HUES64 (cell line): ENCODE results near the gene TBXAS1. TPM values are rescaled to one million over a fixed set of nuclear protein-coding genes. Genes with fewer than 3 reads are reported as not detected.

Source experiments
- H3K27ac ChIP-seq: 2 replicates; pipeline ENCODE4 v1.7.0; 2013; ENCODE audit warnings: low read depth, low read length, inconsistent platforms
- H3K27me3 ChIP-seq: 2 replicates; pipeline ENCODE4 v1.6.1; 2013; ENCODE audit warnings: mild to moderate bottlenecking, low read length; ENCODE audit not compliant: insufficient read depth
- H3K36me3 ChIP-seq: 2 replicates; pipeline ENCODE4 v1.6.1; 2013; ENCODE audit warnings: mild to moderate bottlenecking, low read length; ENCODE audit not compliant: insufficient read depth
- H3K4me1 ChIP-seq: 2 replicates; pipeline ENCODE4 v1.6.1; 2013; ENCODE audit warnings: mild to moderate bottlenecking, low read length, moderate library complexity; ENCODE audit not compliant: insufficient read depth
- H3K4me3 ChIP-seq: 2 replicates; pipeline ENCODE4 v1.5.1; 2013; ENCODE audit warnings: mild to moderate bottlenecking, low read length, moderate library complexity
- H3K9ac ChIP-seq: 2 replicates; pipeline ENCODE4 v1.6.1; 2013; ENCODE audit warnings: mild to moderate bottlenecking, low read depth, low read length
- H3K9me3 ChIP-seq: 2 replicates; pipeline ENCODE4 v1.6.1; 2013; ENCODE audit warnings: low read depth, low read length; ENCODE audit not compliant: insufficient read depth
- WGBS: fragments of 150-250, 120-280 bp; methylation state at CpG from one replicate; pipeline ENCODE4 v1.1.7; 2013; ENCODE audit warnings: missing lambda C conversion rate; 5-methylcytosine and 5-hydroxymethylcytosine counted together
- polyA plus RNA-seq, 2 experiments: library from polyadenylated mRNA; stranded (reverse); fragments of 50-300 nt; gene quantifications; one replicate each; pipeline ENCODE4 v1.2.3, GENCODE V29; 2013

The TBXAS1 gene
- 0.55 TPM for polyA plus RNA-seq (2013, experiment 1 of 2)
- 1.1 TPM for polyA plus RNA-seq (2013, experiment 2 of 2)

DNA sequence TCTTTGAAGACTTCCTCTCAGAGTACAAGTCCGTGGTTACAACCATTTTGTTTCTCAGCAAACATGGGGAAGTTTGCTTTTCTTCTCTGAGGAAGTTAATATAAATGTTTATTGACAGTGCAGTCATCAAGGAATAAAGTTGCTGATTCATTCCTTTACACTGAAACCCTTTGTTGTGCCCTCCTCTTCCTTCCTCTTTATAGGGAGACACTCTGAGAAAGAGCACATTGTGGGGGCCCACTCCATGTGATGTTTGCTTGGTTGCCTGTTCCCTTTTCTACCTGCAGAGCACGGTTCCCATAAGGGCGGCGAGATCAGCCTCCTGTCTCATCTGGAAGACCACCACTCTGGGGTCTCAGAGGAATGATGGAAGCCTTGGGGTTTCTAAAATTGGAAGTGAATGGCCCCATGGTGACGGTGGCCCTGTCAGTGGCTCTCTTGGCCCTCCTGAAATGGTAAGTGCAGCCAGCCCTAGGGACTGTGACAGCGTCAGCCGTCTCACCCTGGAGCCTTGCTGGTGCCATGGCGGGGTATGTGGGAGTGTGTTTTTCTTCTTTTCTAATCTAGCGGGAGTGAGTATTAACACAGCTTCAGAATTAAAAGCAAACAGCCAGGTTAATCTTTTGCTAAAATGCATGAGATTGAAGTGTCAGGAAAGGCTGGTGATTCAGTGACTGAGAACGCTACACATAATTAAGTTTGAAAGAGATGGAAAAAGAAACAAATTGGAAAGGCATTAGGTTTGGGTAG, at the start of gene TBXAS1:
TSS of gene TBXAS1 (plus strand) at position 240 of the 750 bp plus-strand sequence. CDS start at position 367, 127 bp downstream.
- WGBS = 93% methylated on average over 10 of the region's 10 CpGs
- Histone ChIP-seq H3K4me3 (no peak within 1 kb of the TSS), H3K9me3 (no peaks in the 10 kb centered on the region), H3K27ac (no peak within 1 kb of the TSS; the same call in 1 of the 2 replicates), H3K9ac (0 out of 2 replicates have a peak within 1 kb of the TSS, but pooled peaks have one; percentile 35), H3K4me1 (peaks cover 6% of the 10 kb centered on the region), H3K27me3 (no peaks in the 10 kb centered on the region), H3K36me3 (no peaks in the 10 kb centered on the region)

DNA sequence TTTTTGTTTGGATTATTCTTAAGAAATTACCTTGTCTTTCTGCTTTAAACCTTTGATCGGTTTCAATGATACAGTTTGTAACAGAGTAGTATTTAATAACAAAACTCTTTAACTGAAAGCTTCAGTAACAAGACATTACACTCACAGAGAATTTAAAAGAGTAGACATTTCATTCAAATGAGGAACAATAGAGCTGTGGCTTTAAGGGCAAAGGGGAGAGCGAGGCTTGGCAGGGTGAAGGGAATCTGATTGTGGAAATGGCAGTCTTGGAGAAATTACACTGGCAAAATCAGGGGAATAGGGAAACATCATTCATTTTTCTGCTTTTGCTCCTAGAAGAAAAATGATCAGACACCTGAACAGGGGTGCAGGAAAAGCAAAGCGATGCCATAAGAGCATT, 46.1 kb upstream of the TBXAS1 start:
- WGBS = 83% methylated on average over 2 of the region's 3 CpGs
- Histone ChIP-seq H3K9ac (no peak overlapping the region), H3K27ac (no peak overlapping the region), H3K9me3 (no peaks in the 10 kb centered on the region), H3K36me3 (no peaks in the 10 kb centered on the region), H3K4me3 (no peak overlapping the region), H3K4me1 (peaks cover 10% of the 10 kb centered on the region), H3K27me3 (peaks cover 34% of the 10 kb centered on the region)

DNA sequence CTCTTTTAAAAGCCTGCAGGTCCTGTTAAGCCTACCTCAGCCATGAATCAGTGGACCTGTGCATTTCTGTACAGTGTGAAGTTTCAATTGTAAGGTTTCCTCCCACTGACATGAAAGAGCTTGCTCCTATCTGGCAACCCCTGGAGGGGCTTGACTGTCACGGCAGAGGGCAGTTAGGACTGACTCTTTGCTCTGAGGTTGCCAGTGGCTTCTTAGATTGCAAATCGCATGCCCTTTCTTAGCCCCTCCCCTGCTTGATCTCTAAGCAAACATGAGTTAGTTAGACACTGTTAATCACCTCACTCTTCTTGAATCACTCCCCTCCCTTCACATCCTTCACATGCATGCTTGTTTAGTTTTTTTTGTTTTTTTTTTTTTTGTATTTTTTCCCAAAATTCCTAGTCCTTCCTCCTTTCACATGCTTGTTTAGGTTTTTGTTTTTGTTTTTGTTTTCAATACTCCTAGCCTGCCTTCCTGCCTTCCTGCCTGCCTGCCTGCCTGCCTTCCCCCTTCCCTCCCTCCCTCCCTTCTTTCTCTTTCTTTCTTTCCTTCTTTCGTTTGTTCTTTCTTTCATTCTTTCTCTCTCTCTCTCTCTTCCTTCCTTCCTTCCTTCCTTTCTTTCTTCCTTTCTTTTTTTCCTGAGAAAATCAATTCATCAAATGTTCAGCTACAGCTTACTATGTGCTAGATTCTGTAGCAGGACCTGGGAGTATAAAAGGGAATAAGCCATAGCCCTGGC, 45.2 kb upstream of the TBXAS1 start:
- H3K36me3 ChIP-seq = no peaks in the 10 kb centered on the region
- H3K9ac ChIP-seq = no peak overlapping the region
- no peak overlapping the region for H3K27ac ChIP-seq
- peaks cover 27% of the 10 kb centered on the region for H3K27me3 ChIP-seq
- H3K4me1 ChIP-seq = peaks cover 10% of the 10 kb centered on the region
- 27% methylated on average over 3 of the region's 3 CpGs for whole genome bisulfite sequencing
- H3K9me3 ChIP-seq = no peaks in the 10 kb centered on the region
- no peak overlapping the region for H3K4me3 ChIP-seq

DNA sequence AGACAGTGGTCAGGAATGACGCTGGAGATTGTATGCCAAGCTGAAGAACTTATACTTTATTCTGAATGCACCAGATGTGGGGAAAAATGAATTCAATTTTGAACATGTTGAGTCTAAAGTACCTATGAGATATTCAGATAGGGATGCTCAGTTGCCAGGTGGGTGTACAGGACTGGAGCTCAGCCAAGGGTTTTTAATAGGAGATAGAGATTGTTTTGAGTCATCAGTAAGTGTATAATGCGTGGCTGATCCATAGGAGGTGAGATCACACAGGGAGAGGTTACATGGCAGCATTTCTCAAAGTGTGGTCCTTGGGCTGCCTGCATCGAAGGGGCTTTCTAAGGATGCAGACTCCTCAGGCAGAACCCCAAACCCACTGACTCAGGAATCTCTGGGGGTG, 44.4 kb upstream of the TBXAS1 start:
- H3K27me3 ChIP-seq = peaks cover 18% of the 10 kb centered on the region
- H3K9me3 ChIP-seq = no peaks in the 10 kb centered on the region

DNA sequence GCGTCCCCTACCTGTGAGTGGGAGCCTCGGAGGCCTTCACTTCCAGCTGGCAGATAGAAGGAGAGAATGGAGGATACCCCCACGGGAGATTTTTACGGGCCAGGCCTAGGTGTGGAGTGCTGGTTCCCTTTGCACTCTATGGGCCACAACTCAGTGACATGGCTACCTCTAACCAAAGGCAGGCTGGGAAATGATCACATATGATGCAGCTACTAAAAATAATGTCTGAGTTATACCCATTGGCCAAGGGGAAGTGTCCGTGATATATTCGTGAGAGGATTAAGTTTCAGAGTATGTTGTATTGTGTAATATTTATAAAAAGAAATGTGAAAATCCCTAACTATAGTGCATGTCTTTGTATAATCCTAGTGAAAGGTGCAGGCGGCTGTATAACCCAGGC, 37.7 kb upstream of the TBXAS1 start:
- WGBS = 94% methylated on average over 7 of the region's 7 CpGs
- H3K9ac ChIP-seq = no peak overlapping the region
- H3K4me3 ChIP-seq = no peak overlapping the region
- H3K4me1 ChIP-seq = no peaks in the 10 kb centered on the region
- H3K27ac ChIP-seq = no peak overlapping the region
- no peaks in the 10 kb centered on the region for H3K27me3 ChIP-seq
- H3K9me3 ChIP-seq = no peaks in the 10 kb centered on the region
- H3K36me3 ChIP-seq = no peaks in the 10 kb centered on the region

More for the DNA sequence above, 44.4 kb upstream of the TBXAS1 start:
- WGBS = 88% methylated on average over 3 of the region's 3 CpGs
- H3K9ac ChIP-seq = no peak overlapping the region
- H3K4me3 ChIP-seq = no peak overlapping the region
- peaks cover 10% of the 10 kb centered on the region for H3K4me1 ChIP-seq
- no peaks in the 10 kb centered on the region for H3K36me3 ChIP-seq
- H3K27ac ChIP-seq = no peak overlapping the region

DNA sequence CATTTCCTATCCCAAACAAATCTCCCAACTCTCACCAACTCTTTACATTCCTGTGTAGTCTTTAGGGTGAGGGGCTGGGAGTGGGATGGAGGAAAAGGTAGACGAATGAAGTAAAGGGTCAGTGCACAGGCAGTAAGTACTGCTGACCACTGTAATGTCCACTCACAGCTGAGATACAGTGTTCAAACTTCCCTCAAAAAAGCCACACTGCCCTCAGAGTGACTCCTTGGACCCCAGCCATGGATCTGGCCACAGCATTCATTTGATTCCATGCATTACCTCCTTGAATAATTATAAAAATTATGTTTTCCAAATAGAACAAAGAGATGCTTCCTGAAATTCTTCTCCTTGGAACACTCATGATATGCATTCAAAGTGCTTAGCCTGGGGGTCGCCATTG, 31.5 kb upstream of the TBXAS1 start:
- H3K9ac ChIP-seq = no peak overlapping the region
- no peaks in the 10 kb centered on the region for H3K4me1 ChIP-seq
- H3K36me3 ChIP-seq = no peaks in the 10 kb centered on the region
- H3K9me3 ChIP-seq = no peaks in the 10 kb centered on the region
- 89% methylated on average over 2 of the region's 2 CpGs for WGBS
- no peak overlapping the region for H3K4me3 ChIP-seq
- no peak overlapping the region for H3K27ac ChIP-seq
- no peaks in the 10 kb centered on the region for H3K27me3 ChIP-seq

DNA sequence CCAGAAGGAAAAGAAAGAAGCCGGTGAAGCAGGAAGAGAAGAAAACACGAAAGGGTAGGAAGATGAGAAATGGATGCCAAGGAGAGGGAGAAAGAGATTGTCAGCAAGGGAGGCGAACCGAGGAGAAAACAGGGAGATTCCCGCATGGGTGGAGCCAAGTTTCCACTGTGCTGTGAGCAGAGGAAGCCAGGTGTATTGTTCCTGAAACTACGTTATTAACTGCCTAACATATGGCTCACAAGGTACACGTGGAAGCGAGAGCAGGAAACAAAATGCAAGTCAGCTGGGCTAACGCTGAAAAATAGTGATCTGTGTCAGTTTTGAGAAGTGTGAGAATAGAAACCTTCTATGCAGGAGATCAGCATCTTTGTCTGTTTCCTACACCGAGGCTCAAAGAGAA, 30.8 kb upstream of the TBXAS1 start:
- H3K9me3 ChIP-seq = peaks cover 6% of the 10 kb centered on the region; the same call in 1 of the 2 replicates
- H3K27me3 ChIP-seq = no peaks in the 10 kb centered on the region
- H3K4me1 ChIP-seq = no peaks in the 10 kb centered on the region
- WGBS = 81% methylated on average over 10 of the region's 10 CpGs
- no peaks in the 10 kb centered on the region for H3K36me3 ChIP-seq
- H3K4me3 ChIP-seq = no peak overlapping the region
- H3K27ac ChIP-seq = no peak overlapping the region
- H3K9ac ChIP-seq = no peak overlapping the region

DNA sequence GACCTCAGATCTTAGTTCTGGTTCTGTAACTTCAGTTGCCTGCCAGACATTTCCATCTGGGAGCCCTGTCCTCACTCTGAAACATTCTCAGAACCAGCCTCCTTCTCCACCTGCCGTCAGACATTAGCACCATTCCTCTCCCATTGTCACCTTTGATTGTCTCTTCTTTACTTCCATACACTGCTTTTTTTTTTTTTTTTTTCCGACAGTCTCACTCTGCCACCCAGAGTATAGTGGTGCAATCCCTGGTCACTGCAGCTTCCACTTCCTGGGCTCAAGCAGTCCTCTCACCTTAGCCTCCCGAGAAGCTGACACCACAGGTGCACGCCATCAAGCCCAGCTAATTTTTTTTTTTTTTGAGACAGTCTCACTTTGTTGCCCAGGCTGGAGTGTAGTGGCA, 30.2 kb upstream of the TBXAS1 start:
- H3K27me3 ChIP-seq = no peaks in the 10 kb centered on the region

DNA sequence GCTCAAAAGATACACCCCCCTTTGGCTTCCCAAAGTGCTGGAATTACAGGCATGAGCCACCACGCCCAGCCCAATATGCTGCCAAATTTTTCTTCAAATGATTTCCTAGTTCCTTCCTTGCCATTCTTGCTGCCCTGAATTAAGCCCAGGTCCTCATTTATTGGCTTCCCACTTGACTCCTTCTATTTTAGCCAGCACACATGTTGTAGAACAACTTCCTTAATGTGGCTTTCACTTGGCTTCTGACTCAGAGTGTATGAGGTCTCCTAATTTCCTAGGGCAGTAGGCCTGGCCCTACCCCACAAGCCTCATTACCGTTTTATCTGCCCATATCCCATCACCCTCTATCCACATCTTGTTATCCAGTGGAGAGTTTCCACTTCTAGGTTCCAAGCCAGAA, 29.5 kb upstream of the TBXAS1 start:
- no peak overlapping the region for H3K9ac ChIP-seq
- H3K27me3 ChIP-seq = no peaks in the 10 kb centered on the region
- H3K4me1 ChIP-seq = no peaks in the 10 kb centered on the region
- H3K36me3 ChIP-seq = no peaks in the 10 kb centered on the region
- peaks cover 16% of the 10 kb centered on the region; the same call in 1 of the 2 replicates for H3K9me3 ChIP-seq
- no peak overlapping the region for H3K4me3 ChIP-seq
- 94% methylated on average over 2 of the region's 2 CpGs for WGBS
- no peak overlapping the region for H3K27ac ChIP-seq

More for the DNA sequence above, 30.2 kb upstream of the TBXAS1 start:
- no peak overlapping the region for H3K9ac ChIP-seq
- WGBS = 82% methylated on average over 4 of the region's 4 CpGs
- H3K4me1 ChIP-seq = no peaks in the 10 kb centered on the region
- no peak overlapping the region for H3K4me3 ChIP-seq
- no peak overlapping the region for H3K27ac ChIP-seq
- H3K36me3 ChIP-seq = no peaks in the 10 kb centered on the region
- peaks cover 10% of the 10 kb centered on the region; the same call in 1 of the 2 replicates for H3K9me3 ChIP-seq

DNA sequence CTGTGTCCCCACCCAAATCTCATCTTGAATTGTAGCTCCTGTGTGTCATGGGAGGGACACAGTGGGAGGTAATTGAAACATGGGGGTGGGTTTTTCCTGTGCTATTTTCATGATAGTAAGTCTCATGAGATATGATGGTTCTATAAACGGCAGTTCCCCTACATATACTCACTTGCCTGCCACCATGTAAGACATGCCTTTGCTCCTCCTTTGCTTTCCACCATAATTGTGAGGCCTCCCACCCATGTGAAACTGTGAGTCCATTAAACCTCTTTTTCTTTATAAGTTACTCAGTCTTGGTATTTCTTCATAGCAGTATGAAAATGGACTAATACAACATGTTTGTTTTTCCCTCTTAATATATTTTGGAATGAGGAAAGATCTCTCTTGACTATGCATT, 24.5 kb upstream of the TBXAS1 start:
- H3K9ac ChIP-seq = no peak overlapping the region
- no peak overlapping the region for H3K4me3 ChIP-seq
- no peaks in the 10 kb centered on the region for H3K27me3 ChIP-seq
- H3K36me3 ChIP-seq = no peaks in the 10 kb centered on the region
- 100% methylated on average over 1 of the region's 1 CpG for WGBS
- no peaks in the 10 kb centered on the region for H3K4me1 ChIP-seq
- H3K9me3 ChIP-seq = peaks cover 24% of the 10 kb centered on the region; the same call in 1 of the 2 replicates
- no peak overlapping the region for H3K27ac ChIP-seq

DNA sequence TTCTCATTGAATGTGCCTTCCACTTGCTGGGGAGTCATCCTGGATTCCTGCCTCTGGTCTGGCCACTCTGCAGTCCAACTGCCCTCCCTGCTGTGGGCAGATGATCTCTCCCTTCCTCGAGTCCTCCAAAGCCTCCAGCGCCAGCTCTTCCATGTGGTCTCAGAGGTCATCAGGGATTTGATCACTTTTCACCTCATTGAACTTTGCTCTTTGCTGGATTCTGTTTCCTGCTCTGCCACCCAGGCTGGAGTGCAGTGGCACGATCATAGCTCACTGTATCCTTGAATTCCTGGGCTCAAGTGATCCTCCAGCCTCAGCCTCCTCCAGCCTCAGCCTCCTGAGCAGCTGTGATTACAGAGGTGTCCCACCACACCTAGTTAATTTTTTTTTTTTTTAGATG, 22.1 kb upstream of the TBXAS1 start:
- Histone ChIP-seq H3K9me3 (peaks cover 24% of the 10 kb centered on the region; the same call in 1 of the 2 replicates), H3K36me3 (no peaks in the 10 kb centered on the region), H3K27ac (no peak overlapping the region), H3K9ac (no peak overlapping the region), H3K27me3 (no peaks in the 10 kb centered on the region), H3K4me1 (no peaks in the 10 kb centered on the region), H3K4me3 (no peak overlapping the region)
- 88% methylated on average over 3 of the region's 3 CpGs for WGBS
